GM08714 (cell line): ENCODE results near the gene CACNA1C.
A peak's percentile ranks its signal among the peaks of the same experiment; 100 is the strongest.

Source experiments
- H3K4me3 ChIP-seq: fragments of 200-500 bp; sonication (Bioruptor generic); 2 replicates; pipeline ENCODE4 v1.5.1; 2014; ENCODE audit warnings: mild to moderate bottlenecking, low read length, inconsistent platforms
- ZNF274 ChIP-seq: IDR thresholded peaks from 2 replicates; pipeline ENCODE4 v1.6.1; 2012; ENCODE audit warnings: mild to moderate bottlenecking, low read depth, low read length

Gene CACNA1C

GRCh38 chr12:2689393-2689792, 636.6 kb downstream of the CACNA1C start:
- TF ChIP-seq ZNF274: no peak
- H3K4me3 ChIP-seq: no peak overlapping the region

DNA sequence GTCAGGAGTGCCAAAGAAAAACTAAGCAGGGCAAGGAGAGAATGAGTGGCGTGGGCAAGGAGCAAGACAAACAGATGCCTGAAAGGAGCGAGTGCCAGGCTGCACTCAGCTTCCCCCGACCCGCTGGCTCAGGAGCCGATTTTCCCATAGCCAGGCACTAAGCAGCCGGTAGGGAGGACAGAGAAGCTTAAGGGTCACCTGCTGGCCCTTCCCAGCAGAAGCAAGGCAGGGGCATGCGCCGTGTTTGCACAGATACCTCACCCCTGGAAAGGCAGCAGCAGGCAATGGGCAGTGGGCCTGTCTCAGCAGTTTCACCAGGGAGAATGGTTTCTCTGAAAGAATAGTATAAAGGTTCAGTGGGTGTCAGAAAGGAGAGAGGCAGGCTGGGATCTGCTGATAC, 637.1 kb downstream of the CACNA1C start:
- TF ChIP-seq ZNF274: no peak
- no peak overlapping the region for H3K4me3 ChIP-seq

DNA sequence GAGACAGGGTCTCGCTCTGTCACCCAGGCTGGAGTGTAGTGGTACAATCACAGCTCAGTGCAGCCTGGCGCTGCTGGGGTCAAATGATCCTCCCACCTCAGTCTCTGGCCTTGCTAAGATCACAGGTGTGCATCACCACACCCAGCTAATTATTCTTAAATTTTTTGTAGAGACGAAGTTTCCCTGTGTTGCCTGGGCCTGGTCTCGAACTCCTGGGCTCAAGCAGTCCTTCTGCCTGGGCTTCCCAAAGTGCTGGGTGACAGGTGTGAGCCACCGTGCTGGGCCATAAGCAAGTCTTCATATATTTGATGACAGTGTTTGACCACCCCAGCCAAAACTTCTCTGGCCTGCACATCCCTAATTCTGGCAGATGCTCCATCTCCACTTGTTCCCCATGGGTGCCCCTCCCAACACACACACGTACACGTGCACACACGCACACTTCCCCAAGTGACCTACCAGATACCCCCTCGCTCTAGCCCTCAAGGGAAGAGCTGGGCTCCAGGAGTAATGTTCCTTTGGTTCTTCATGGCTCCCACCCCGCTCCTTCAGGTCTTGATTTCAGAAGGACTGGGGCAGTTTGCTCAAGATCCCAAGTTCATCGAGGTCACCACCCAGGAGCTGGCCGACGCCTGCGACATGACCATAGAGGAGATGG, 637.7 kb downstream of the CACNA1C start:
- no peak for TF ChIP-seq ZNF274
- H3K4me3 ChIP-seq: no peak overlapping the region; the same call in 1 of the 2 replicates

GRCh38 chr12:2691006-2691344, 638.2 kb downstream of the CACNA1C start:
- H3K4me3 ChIP-seq: peak overlapping the region; percentile 58; the same call in 1 of the 2 replicates
- no peak for TF ChIP-seq ZNF274

GRCh38 chr12:2691345-2692071, 638.7 kb downstream of the CACNA1C start:
- no peak for TF ChIP-seq ZNF274
- peak overlapping the region; percentile 58 for H3K4me3 ChIP-seq

DNA sequence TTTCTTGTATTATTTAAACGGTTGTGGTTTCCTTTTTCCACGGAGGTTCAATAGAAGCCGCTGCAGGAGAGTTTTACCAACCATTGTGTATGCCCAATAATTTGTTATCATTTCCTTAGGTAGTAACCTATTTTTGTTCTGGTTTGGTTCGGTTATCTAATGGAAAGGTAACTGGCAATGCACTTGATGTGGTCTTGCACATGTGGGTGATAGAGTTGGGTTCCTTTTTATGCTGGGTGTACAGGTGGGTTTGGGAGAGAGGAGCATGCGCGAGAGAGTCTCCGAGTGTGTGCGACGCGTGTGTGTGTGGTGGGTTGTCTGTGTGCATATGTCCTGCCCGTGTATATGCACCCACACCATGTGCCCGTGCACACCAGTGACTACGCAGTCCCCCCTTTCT, 639.3 kb downstream of the CACNA1C start:
- H3K4me3 ChIP-seq: peak overlapping the region; percentile 58
- no peak for TF ChIP-seq ZNF274

DNA sequence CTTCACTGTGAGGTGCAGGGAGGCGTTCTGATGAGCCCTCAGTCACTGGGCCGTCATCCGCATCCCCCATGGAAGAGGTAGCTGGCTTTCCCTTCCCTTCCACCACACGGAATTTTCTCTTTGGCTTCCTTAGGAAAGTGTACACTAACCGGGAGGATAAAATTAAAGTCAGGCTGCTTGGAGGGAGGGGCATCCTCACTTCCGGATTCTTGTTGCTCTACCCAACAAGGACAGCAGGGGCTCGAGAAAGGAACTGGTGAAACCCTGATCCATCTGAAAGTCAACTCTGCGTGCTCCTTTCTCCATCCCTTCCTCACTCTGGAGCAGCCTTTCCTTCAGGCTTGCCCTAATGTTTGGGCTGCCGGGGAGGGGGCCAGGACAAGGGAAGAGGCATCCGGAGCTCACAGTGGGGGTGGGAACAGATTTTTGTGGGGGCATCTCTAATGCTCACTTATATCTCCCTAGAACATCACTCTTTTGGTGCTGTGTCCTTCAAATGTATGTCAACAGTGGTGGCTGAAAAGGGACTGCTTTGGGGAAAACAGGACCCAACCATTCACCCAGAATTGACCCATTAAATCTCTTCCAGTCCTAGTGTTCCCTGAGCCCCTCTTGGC, 640.6 kb downstream of the CACNA1C start:
- no peak overlapping the region for H3K4me3 ChIP-seq
- no peak for TF ChIP-seq ZNF274

DNA sequence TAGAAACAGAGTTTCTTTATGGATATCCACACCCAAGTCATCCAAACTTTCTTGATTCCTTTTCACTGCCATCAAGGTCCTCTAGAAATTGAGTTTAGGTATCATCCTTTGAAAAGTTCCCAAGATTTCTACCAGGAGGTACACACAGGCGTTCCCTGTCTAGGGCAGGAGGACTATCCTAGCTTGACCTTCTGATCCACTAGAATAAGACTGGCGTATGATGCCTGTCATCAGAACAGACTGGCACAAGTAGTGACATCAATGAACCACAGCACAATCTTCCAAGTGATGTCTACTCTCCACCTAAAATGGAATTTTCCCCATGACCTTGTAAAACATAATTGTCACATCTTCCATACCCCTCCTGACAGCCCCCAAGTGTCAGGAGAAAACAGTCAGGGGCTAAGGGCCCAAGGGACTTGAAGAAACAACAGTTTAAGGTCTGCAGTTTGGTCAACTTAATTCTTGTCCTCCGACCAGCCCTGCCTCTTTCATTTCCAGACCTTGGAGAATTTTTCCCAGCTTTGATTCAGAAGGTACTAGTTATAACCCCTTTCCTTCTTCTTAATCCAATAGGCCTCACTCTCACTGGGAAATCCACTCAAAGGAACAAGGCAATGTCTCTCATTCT, 641.3 kb downstream of the CACNA1C start:
- no peak overlapping the region for H3K4me3 ChIP-seq
- TF ChIP-seq ZNF274: no peak

GRCh38 chr12:2696136-2696535, 643.3 kb downstream of the CACNA1C start:
- no peak for TF ChIP-seq ZNF274
- H3K4me3 ChIP-seq: no peak overlapping the region

DNA sequence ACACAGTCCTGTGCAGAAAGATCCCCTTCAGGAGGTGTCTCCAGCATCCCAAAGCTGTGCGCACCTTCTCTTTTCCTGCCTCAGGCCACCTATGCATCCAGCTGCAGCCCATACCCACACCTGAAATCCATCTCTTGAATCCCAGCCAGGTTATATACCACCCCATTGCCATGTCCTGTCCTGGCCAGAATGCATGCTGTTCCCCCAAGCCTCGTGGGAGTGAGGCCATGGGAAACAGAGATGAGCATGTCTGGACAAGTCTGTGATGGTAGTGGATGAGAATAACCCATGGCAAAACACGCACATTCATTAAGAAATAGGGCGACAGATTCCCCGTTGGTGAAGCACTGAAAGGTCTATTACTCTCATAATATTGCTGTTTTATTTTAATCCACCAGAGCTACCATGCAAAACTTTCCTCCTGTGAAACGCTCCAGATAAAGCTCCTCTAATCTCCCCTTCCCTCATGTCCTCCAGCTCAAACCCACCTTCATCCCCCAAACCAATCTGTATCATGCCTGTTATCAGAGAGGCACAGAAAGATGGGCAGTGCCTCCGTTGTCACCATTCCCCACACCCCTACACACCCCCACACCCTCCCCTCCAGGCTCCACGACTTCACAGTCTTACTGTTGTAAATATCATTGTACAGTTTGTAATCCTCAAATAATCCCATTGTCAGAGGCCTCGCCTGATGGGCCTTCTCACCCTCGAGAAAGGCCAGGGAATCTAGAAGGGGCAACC, 644.4 kb downstream of the CACNA1C start:
- TF ChIP-seq ZNF274: no peak
- H3K4me3 ChIP-seq: no peak overlapping the region

DNA sequence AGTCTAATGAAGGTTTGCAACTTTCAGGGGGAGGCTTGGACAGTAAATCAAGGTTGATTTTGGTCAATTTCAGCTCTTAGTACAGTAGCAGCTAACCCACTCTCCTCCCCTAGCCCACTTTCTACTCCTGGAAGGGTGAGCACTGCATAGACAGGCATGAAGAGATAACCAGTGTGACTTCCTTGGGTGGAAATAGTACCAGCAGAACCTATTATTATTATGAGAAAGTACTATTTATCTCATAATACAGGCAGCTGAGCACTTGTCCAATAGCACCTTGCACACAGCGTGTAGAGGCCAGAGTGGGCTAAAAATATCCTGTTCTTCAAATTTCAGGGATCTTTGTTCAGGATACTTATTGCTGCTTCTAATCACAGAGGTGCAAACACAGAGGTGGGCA, 645.8 kb downstream of the CACNA1C start:
- H3K4me3 ChIP-seq: no peak overlapping the region
- TF ChIP-seq ZNF274: no peak

DNA sequence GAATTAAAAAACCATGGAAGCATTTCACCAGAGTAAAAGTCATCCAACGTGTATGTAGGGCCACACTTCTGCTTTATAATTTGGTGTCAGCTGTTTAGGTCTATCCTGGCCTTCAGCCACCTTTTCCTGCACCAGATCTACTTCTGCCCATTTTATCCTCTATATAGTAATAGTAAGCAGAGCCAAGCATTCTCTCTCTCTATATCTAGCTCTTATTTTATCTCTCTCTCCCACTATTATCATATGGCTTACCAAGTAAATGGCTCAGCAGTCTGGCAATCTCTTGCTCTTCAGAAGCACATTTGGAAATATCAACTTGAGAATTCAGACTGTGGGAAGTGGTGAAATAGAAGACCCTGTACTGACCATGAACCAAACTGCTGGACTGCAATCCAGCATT, 657.9 kb downstream of the CACNA1C start:
- no peak overlapping the region for H3K4me3 ChIP-seq
- TF ChIP-seq ZNF274: no peak

DNA sequence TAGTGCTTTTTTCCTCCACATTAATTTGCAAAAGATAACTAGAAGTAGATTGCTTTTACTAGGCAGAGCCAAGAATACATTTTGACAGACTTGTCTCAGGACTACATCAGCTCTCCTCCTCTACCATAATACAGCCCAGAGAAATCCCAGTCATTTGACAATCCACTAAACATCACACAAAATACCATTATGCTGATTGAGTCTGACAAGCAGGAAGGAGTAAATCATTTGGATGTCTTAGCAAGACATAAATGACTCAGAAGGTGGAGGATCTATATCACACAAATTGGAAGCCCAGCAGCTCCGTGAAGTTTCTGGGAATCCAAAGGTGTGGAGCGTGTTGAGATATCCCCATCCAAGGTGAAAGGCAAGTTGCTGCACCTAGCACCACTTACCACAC, 666.6 kb downstream of the CACNA1C start:
- no peak for TF ChIP-seq ZNF274
- no peak overlapping the region for H3K4me3 ChIP-seq

- H3K4me3 ChIP-seq: no peak overlapping the region
- TF ChIP-seq ZNF274: no peak
Measured at GRCh38 chr12:2722806-2723205, 670.0 kb downstream of the CACNA1C start.
